ENCODE measurements around the gene TBC1D10A. TPM values are rescaled to one million over a fixed set of nuclear protein-coding genes. Genes with fewer than 3 reads are reported as not detected.
A peak's percentile ranks its signal among the peaks of the same experiment; 100 is the strongest.

TBC1D10A gene
- total RNA-seq, 2 experiments from 2014 or later, result 20.5 to 21.1 TPM

- POLR2A ChIA-PET, result interaction anchor here (0.9 to 1.9 kb wide), 6 partner anchors 9 to 57 kb away, joined by 3 to 7 read pairs (median 4); partner anchors contain the start of gene CASTOR1
- H3K36me3 Mint-ChIP-seq (ENCODE audit: low read depth), result peaks cover 69% of the 10 kb centered on the region
- TF ChIP-seq CTCF (IDR thresholded peaks at IDR 0.05), result no peak
- no peaks in the 10 kb centered on the region for H3K27me3 Mint-ChIP-seq
- H3K4me1 Mint-ChIP-seq (ENCODE audit: low read depth), result peaks cover 27% of the 10 kb centered on the region
- no peak overlapping the region for H3K4me3 Mint-ChIP-seq
- peak overlapping the region; percentile 76 for H3K27ac Mint-ChIP-seq
- H3K9me3 Mint-ChIP-seq, result no peaks in the 10 kb centered on the region
- ATAC-seq (no peak), DNase-seq (no peak)
- CTCF ChIA-PET, result interaction anchor here (0.9 to 2.2 kb wide), 6 partner anchors 14 to 57 kb away, joined by 3 to 13 read pairs (median 4); partner anchors contain the start of gene SF3A1
- intact Hi-C loops (cut with micrococcal nuclease), result no loop called here
Observed at GRCh38 chr22:30335236-30335635, 8.5 kb upstream of the TBC1D10A start.

- ChIA-PET CTCF (interaction anchor here (1.1 to 2.2 kb wide), 3 partner anchors 22 to 54 kb away, joined by 3 to 13 read pairs (median 4); partner anchors contain the start of gene SF3A1), POLR2A (interaction anchor here (0.9 to 1.9 kb wide), 5 partner anchors 9 to 45 kb away, joined by 3 to 7 read pairs (median 5); partner anchors contain the start of gene CASTOR1)
- Mint-ChIP-seq H3K9me3 (no peaks in the 10 kb centered on the region), H3K27me3 (no peaks in the 10 kb centered on the region), H3K36me3 (ENCODE audit: low read depth) (peaks cover 68% of the 10 kb centered on the region), H3K4me3 (no peak overlapping the region), H3K27ac (peak overlapping the region; percentile 76), H3K4me1 (ENCODE audit: low read depth) (peaks cover 27% of the 10 kb centered on the region)
- no peak for DNase-seq
- intact Hi-C loops (cut with micrococcal nuclease), result no loop called here
- no peak for ATAC-seq
- TF ChIP-seq CTCF (IDR thresholded peaks at IDR 0.05), result no peak
Observed at GRCh38 chr22:30334646-30335045, 7.9 kb upstream of the TBC1D10A start.

GRCh38 chr22:30333707-30334087 lies 7.0 kb upstream of the TBC1D10A start:
- Mint-ChIP-seq H3K27ac (peak overlapping the region; percentile 70), H3K27me3 (no peaks in the 10 kb centered on the region), H3K4me1 (ENCODE audit: low read depth) (peaks cover 27% of the 10 kb centered on the region), H3K36me3 (ENCODE audit: low read depth) (peaks cover 64% of the 10 kb centered on the region), H3K9me3 (no peaks in the 10 kb centered on the region), H3K4me3 (no peak overlapping the region)
- DNase-seq (peak; percentile 41), ATAC-seq (peak; percentile 50)
- intact Hi-C loops (cut with micrococcal nuclease), result no loop called here
- ChIA-PET POLR2A (interaction anchor here (1.6 kb wide), 1 partner anchor 43 kb away, joined by 4 read pairs; no protein-coding TSS in a partner anchor), CTCF (no interaction called here)
- no peak for TF ChIP-seq CTCF (IDR thresholded peaks at IDR 0.05)

GRCh38 chr22:30332994-30333706 lies 6.4 kb upstream of the TBC1D10A start:
- intact Hi-C loops (cut with micrococcal nuclease), result no loop called here
- H3K4me3 Mint-ChIP-seq, result no peak overlapping the region
- peaks cover 61% of the 10 kb centered on the region for H3K36me3 Mint-ChIP-seq (ENCODE audit: low read depth)
- no peak for TF ChIP-seq CTCF (IDR thresholded peaks at IDR 0.05)
- peaks cover 27% of the 10 kb centered on the region for H3K4me1 Mint-ChIP-seq (ENCODE audit: low read depth)
- no peaks in the 10 kb centered on the region for H3K9me3 Mint-ChIP-seq
- H3K27ac Mint-ChIP-seq, result peak overlapping the region; percentile 70
- ATAC-seq (peak; percentile 37), DNase-seq (no peak)
- ChIA-PET CTCF (interaction anchor here (1.1 to 1.2 kb wide), 2 partner anchors 45 to 46 kb away, joined by 4 to 7 read pairs; no protein-coding TSS in a partner anchor), POLR2A (interaction anchor here (1.2 to 1.6 kb wide), 2 partner anchors 42 to 68 kb away, joined by 3 to 4 read pairs; no protein-coding TSS in a partner anchor)
- no peaks in the 10 kb centered on the region for H3K27me3 Mint-ChIP-seq

GRCh38 chr22:30332551-30332950 lies 5.8 kb upstream of the TBC1D10A start:
- H3K9me3 Mint-ChIP-seq, result no peaks in the 10 kb centered on the region
- POLR2A ChIA-PET, result interaction anchor here (1.2 to 1.6 kb wide), 2 partner anchors 42 to 67 kb away, joined by 3 to 4 read pairs; no protein-coding TSS in a partner anchor
- DNase-seq, result no peak
- H3K27me3 Mint-ChIP-seq, result no peaks in the 10 kb centered on the region
- H3K4me3 Mint-ChIP-seq, result no peak overlapping the region
- peak overlapping the region; percentile 70 for H3K27ac Mint-ChIP-seq
- CTCF ChIA-PET, result interaction anchor here (1.1 to 1.2 kb wide), 3 partner anchors 44 to 69 kb away, joined by 3 to 7 read pairs (median 4); no protein-coding TSS in a partner anchor
- peaks cover 55% of the 10 kb centered on the region for H3K36me3 Mint-ChIP-seq (ENCODE audit: low read depth)
- peaks cover 32% of the 10 kb centered on the region for H3K4me1 Mint-ChIP-seq (ENCODE audit: low read depth)
- intact Hi-C loops (cut with micrococcal nuclease), result no loop called here
- TF ChIP-seq CTCF (IDR thresholded peaks at IDR 0.05), result no peak
- ATAC-seq, result no peak
